T47D (cell line): ENCODE measurements around the gene OR2H2.

ENCODE experiments used
- DNase-seq, 2 experiments: peaks; one replicate each; pipeline versions ENCODE4 v3.0.0 to v3.0.0-alpha.2; 2011 to 2012; ENCODE audit warnings: low read depth in 1 of 2, low spot score in 1 of 2
- JUND ChIP-seq: IDR thresholded peaks from 2 replicates; pipeline ENCODE4 v1.6.1; 2012; ENCODE audit warnings: low read depth
- in situ Hi-C: cut with HindIII; loops from 2 replicates; pipeline ENCODE4 v1.10.0; 2016; ENCODE audit warnings: low sequenced_read_pairs, low pct_unique_long_range_greater_than_20kb

Gene OR2H2

GRCh38 chr6:29584821-29585220 is at the start of gene OR2H2:
Gene OR2H2, plus strand, starts transcription at chr6:29585121. Its CDS starts 2,824 bp downstream, at chr6:29587945.
- in situ Hi-C loops, result no loop called here
- DNase-seq, result no peak
- no peak for TF ChIP-seq JUND

GRCh38 chr6:29537714-29538403 is 47.1 kb upstream of the OR2H2 start:
- no peak for TF ChIP-seq JUND
- DNase-seq, result peak in 1 of 2 experiments; percentile 25
- in situ Hi-C loops, result no loop called here

DNA sequence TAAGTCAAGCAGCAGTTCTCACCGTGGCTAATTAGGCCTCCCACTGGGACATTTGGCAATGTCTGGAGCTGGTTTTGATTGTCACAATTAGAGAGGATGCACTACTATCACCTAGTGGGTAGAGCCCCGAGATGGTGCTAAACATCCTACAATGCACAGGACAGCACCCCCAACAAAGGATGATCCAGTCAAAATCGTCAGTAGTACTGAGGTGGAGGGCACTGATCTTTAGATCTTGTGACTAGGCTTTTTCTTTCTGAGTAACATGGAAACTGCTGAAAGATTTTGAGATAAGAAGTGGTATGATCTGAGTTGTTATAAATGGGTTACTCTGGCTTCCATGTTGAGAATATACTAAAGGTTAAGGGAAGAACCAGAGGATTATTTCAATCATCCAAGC is 37.3 kb upstream of the OR2H2 start:
- in situ Hi-C loops, result no loop called here
- TF ChIP-seq JUND, result no peak
- no peak for DNase-seq

- DNase-seq, result peak; percentile 68 to 78
- in situ Hi-C loops, result no loop called here
- no peak for TF ChIP-seq JUND
Observed at GRCh38 chr6:29552512-29553051, 32.3 kb upstream of the OR2H2 start.

- in situ Hi-C loops, result no loop called here
- no peak for TF ChIP-seq JUND
- DNase-seq, result no peak
Observed at GRCh38 chr6:29553268-29554057, 31.5 kb upstream of the OR2H2 start.

GRCh38 chr6:29554764-29555163 is 30.2 kb upstream of the OR2H2 start:
- DNase-seq, result no peak
- in situ Hi-C loops, result no loop called here
- TF ChIP-seq JUND, result no peak

- in situ Hi-C loops, result no loop called here
- no peak for TF ChIP-seq JUND
- DNase-seq, result no peak
Observed at GRCh38 chr6:29557320-29557719, 27.6 kb upstream of the OR2H2 start.

DNA sequence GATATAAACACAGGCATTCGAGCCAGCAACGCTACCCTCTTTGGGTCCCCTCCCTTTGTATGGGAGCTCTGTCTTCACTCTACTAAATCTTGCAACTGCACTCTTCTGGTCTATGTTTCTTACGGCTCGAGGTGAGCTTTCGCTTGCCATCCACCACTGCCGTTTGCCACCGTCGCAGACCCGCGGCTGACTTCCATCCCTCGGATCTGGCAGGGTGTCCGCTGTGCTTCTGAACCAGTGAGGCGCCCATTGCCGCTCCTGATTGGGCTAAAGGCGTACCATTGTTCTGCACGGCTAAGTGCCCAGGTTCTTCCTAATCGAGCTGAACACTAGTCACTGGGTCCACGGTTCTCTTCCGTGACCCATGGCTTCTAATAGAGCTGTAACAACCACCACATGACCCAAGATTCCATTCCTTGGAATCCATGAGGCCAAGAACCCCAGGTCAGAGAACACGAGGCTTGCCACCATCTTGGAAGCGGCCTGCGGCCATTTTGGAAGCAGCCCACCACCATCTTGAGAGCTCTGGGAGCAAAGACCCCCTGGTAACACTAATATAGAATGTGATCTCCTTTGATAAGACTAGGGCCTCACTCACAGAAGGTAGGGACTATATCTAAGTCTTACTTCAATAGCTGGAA is 26.4 kb upstream of the OR2H2 start:
- no peak for TF ChIP-seq JUND
- in situ Hi-C loops, result no loop called here
- DNase-seq, result no peak

DNA sequence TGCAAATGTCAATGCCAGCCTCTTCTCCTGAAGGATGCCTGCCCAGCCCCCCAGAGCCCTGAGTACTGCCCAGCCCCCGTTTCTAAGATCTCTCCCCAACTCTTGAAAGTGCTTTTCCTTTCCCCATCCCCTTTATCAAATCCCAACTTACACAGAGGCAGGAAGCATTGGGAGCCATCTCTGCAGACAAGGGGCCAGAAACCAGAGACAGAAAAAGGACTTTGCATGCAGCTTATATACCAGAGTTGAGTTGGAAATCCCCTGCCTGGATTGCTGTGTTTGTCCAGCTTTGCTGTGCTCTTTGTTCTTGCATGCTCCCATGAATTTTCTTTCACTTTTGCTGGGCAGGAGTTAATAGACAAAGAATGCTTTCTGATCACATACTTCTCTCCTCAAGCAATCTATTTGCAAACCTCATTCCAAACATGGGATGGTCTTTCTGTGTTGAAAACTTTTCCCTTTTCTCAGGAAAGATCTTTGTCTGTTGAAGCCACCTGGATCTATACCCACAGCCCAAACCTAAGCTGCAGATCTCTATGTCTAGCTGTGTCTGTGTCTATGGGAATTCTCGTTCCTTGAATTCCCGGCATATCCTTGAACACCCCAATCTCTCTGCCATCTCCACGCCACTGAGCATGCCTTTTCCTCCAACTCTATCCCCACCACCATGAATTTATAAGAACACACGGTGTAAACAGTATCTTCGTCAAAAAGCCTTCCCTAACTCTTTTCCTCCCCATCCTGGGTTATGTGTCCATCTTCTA is 25.2 kb upstream of the OR2H2 start, which contains the start of gene UBD:
Gene UBD (minus strand): TSS at position 209 of the 764 bp plus-strand sequence. CDS start 31 bp downstream, at position 178.
- no peak for TF ChIP-seq JUND
- DNase-seq, result no peak
- in situ Hi-C loops, result no loop called here

DNA sequence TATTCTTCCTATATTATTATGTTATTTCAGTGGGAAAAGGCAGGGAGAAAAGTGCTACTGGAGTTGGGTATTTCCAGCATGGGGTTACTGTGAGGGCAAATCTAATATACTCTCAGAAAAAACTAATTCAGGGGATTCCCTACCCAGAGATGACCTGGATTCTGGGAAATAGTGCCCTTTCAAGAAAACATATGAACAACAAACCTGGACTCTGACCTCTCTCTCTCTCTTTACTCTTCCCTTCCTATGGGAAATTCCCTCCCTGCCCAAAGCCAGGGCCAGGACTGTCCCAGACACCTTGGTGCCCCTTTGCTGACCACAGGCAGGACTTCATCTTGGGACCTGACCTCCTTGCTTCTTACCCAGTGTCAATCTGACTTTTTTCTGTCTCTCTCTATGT is 23.8 kb upstream of the OR2H2 start:
- in situ Hi-C loops, result no loop called here
- DNase-seq, result no peak
- no peak for TF ChIP-seq JUND

GRCh38 chr6:29561606-29562181 is 23.2 kb upstream of the OR2H2 start:
- TF ChIP-seq JUND, result no peak
- DNase-seq, result no peak
- in situ Hi-C loops, result no loop called here
